Fibroblast of the aortic adventitia (primary cell): ENCODE measurements around the gene PTPN5. TPM values are rescaled to one million over a fixed set of nuclear protein-coding genes. Genes with fewer than 3 reads are reported as not detected.

Experiments used
- DNase-seq: peaks from one replicate; pipeline ENCODE4 v3.0.0-alpha.2; 2010; ENCODE audit warnings: low read depth
- H3K4me3 ChIP-seq: 2 replicates; pipeline ENCODE4 v1.5.1; 2011; ENCODE audit warnings: low read depth, mild to moderate bottlenecking, control low read depth, low read length, moderate library complexity
- total RNA-seq: library from RNA; depleted of rRNA; stranded (reverse); fragments of >200 nt; gene quantifications from 2 replicates; pipeline ENCODE4 v1.2.3, GENCODE V29; 2012; ENCODE audit warnings: low replicate concordance
- TF ChIP-seq, protein P1 (sequence below): IDR thresholded peaks from 2 replicates; pipeline ENCODE4 v1.5.1; 2011; ENCODE audit warnings: mild to moderate bottlenecking, low read length, control low read depth, inconsistent platforms; ENCODE audit not compliant: insufficient read depth

Gene PTPN5
- total RNA-seq, 1 donor = not detected

GRCh38 chr11:18768978-18769377 is 22.6 kb downstream of the PTPN5 start:
- H3K4me3 ChIP-seq = no peak overlapping the region
- DNase-seq = no peak
- TF ChIP-seq, protein P1, sequence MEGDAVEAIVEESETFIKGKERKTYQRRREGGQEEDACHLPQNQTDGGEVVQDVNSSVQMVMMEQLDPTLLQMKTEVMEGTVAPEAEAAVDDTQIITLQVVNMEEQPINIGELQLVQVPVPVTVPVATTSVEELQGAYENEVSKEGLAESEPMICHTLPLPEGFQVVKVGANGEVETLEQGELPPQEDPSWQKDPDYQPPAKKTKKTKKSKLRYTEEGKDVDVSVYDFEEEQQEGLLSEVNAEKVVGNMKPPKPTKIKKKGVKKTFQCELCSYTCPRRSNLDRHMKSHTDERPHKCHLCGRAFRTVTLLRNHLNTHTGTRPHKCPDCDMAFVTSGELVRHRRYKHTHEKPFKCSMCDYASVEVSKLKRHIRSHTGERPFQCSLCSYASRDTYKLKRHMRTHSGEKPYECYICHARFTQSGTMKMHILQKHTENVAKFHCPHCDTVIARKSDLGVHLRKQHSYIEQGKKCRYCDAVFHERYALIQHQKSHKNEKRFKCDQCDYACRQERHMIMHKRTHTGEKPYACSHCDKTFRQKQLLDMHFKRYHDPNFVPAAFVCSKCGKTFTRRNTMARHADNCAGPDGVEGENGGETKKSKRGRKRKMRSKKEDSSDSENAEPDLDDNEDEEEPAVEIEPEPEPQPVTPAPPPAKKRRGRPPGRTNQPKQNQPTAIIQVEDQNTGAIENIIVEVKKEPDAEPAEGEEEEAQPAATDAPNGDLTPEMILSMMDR = no peak

GRCh38 chr11:18768472-18768901 is 23.1 kb downstream of the PTPN5 start:
- TF ChIP-seq, protein P1 = no peak
- no peak for DNase-seq
- H3K4me3 ChIP-seq = no peak overlapping the region

DNA sequence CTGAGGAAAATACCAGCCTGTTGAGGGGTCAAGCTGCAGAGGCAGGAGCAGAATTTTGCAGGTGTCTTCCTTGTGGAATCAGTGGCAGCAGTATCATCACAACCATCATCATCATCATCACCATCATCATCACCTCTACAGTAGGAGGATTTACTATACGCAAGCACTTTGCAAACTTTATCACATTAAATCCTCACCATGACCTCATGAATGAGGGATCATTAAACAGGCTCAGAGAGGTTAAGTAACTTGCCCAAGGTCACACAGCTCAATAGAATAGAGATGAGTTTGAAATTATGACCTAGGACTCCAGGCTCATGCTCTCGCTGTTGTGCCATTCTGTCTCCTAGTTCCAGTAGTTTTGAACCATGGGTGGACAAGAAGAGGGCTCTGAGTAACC is 25.6 kb downstream of the PTPN5 start:
- DNase-seq = no peak
- no peak overlapping the region for H3K4me3 ChIP-seq
- TF ChIP-seq, protein P1 = no peak

GRCh38 chr11:18765554-18765953 is 26.0 kb downstream of the PTPN5 start:
- H3K4me3 ChIP-seq = no peak overlapping the region
- TF ChIP-seq, protein P1 = no peak
- DNase-seq = peak; percentile 35

- no peak for DNase-seq
- TF ChIP-seq, protein P1 = no peak
- no peak overlapping the region for H3K4me3 ChIP-seq
Observed at GRCh38 chr11:18761741-18762140, 29.9 kb downstream of the PTPN5 start.

GRCh38 chr11:18761144-18761543 is 30.5 kb downstream of the PTPN5 start:
- no peak for DNase-seq
- TF ChIP-seq, protein P1 = no peak
- H3K4me3 ChIP-seq = no peak overlapping the region

DNA sequence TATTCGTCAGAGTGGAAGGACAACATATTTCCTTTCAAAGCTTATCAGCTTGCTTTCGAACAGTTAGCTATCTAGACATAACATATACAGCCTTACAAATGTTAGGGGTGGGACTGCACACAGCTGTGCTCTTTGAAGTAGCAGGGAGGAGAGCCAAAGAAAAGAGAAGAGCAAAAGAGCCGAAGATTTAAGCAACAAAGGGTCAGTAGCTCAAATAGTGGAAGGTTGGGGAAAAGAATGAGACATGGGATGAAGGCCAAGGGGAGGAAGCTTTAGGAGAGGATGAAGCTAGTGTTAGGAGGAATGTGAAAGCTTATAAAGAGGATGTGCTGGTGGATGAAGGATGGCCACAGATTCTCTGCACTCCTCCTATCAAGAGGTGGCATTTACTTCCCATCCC is 33.8 kb downstream of the PTPN5 start:
- TF ChIP-seq, protein P1 = no peak
- no peak overlapping the region for H3K4me3 ChIP-seq
- peak; percentile 66 for DNase-seq
